GM15510 (cell line): ENCODE data around the gene ACTA2.

Experiments
- POLR2A ChIP-seq: IDR thresholded peaks from 3 replicates; pipeline ENCODE4 v1.6.1; 2011; ENCODE audit warnings: borderline replicate concordance; ENCODE audit not compliant: insufficient read length; ENCODE audit errors: extremely low read depth

ACTA2 gene

GRCh38 chr10:88922041-88922440, 30.5 kb downstream of the ACTA2 start:
- no peak for TF ChIP-seq POLR2A

- TF ChIP-seq POLR2A = no peak
These were observed 31.5 kb downstream of the ACTA2 start for GRCh38 chr10:88920986-88921593.

GRCh38 chr10:88920198-88920597, 32.4 kb downstream of the ACTA2 start:
- no peak for TF ChIP-seq POLR2A

- no peak for TF ChIP-seq POLR2A
These were observed 33.5 kb downstream of the ACTA2 start for GRCh38 chr10:88919041-88919440.

- no peak for TF ChIP-seq POLR2A
These were observed 34.2 kb downstream of the ACTA2 start for GRCh38 chr10:88918191-88918905.

GRCh38 chr10:88916986-88917385, 35.6 kb downstream of the ACTA2 start:
- no peak for TF ChIP-seq POLR2A

- no peak for TF ChIP-seq POLR2A
These were observed 36.3 kb downstream of the ACTA2 start for GRCh38 chr10:88916231-88916630.

- no peak for TF ChIP-seq POLR2A
These were observed 36.8 kb downstream of the ACTA2 start for GRCh38 chr10:88915781-88916180.

- no peak for TF ChIP-seq POLR2A
These were observed 38.8 kb downstream of the ACTA2 start for GRCh38 chr10:88913788-88914187.

GRCh38 chr10:88913127-88913526, 39.4 kb downstream of the ACTA2 start:
- no peak for TF ChIP-seq POLR2A

GRCh38 chr10:88911851-88912250, 40.7 kb downstream of the ACTA2 start:
- no peak for TF ChIP-seq POLR2A

- TF ChIP-seq POLR2A = no peak
These were observed 41.5 kb downstream of the ACTA2 start for GRCh38 chr10:88911116-88911515.

- TF ChIP-seq POLR2A = no peak
These were observed 44.4 kb downstream of the ACTA2 start for GRCh38 chr10:88908194-88908593.

GRCh38 chr10:88906921-88907320, 45.7 kb downstream of the ACTA2 start:
- TF ChIP-seq POLR2A = no peak

GRCh38 chr10:88903715-88904114, 48.9 kb downstream of the ACTA2 start:
- TF ChIP-seq POLR2A = no peak
